LoVo (cell line): ENCODE results near the gene ANXA2R.
"Not testable (repeated sequence)": the region's sequence is repeated elsewhere in the genome, so short reads cannot be mapped to it uniquely, and the experiment has no call there.

ENCODE experiments used
- DNase-seq: peaks from one replicate; pipeline ENCODE4 v3.0.0-alpha.2; 2016; ENCODE audit warnings: low spot score

ANXA2R gene

GRCh38 chr5:43040287-43041098 is at the start of gene ANXA2R:
Gene ANXA2R (minus strand): TSS chr5:43040319. CDS start chr5:43040046, 273 bp downstream.
- DNase-seq: peak; percentile 97

GRCh38 chr5:43086118-43086908 is 46.2 kb upstream of the ANXA2R start:
- DNase-seq: not testable (repeated sequence)

- DNase-seq: no peak
Measured at GRCh38 chr5:43085453-43085852, 45.3 kb upstream of the ANXA2R start.

GRCh38 chr5:43084468-43084867 is 44.3 kb upstream of the ANXA2R start:
- not testable (repeated sequence) for DNase-seq

- not testable (repeated sequence) for DNase-seq
Measured at GRCh38 chr5:43081345-43081744, 41.2 kb upstream of the ANXA2R start.

- no peak for DNase-seq
Measured at GRCh38 chr5:43078956-43079355, 38.8 kb upstream of the ANXA2R start.

GRCh38 chr5:43077446-43078191 is 37.5 kb upstream of the ANXA2R start:
- DNase-seq: not testable (repeated sequence)

GRCh38 chr5:43075319-43076293 is 35.5 kb upstream of the ANXA2R start:
- DNase-seq: no peak

- DNase-seq: no peak
Measured at GRCh38 chr5:43074987-43075318, 34.8 kb upstream of the ANXA2R start.

- peak; percentile 25 for DNase-seq
Measured at GRCh38 chr5:43073597-43074546, 33.8 kb upstream of the ANXA2R start.

GRCh38 chr5:43069401-43069720 is 29.2 kb upstream of the ANXA2R start:
- DNase-seq: not testable (repeated sequence)

- DNase-seq: no peak
Measured at GRCh38 chr5:43068037-43068436, 27.9 kb upstream of the ANXA2R start.

GRCh38 chr5:43066799-43067741 is 27.0 kb upstream of the ANXA2R start:
- peak; percentile 90 for DNase-seq

GRCh38 chr5:43065948-43066798 is 26.1 kb upstream of the ANXA2R start:
- DNase-seq: peak; percentile 77

GRCh38 chr5:43065387-43065947 is 25.3 kb upstream of the ANXA2R start:
- peak; percentile 9 for DNase-seq

GRCh38 chr5:43063721-43064171 is 23.6 kb upstream of the ANXA2R start:
- DNase-seq: no peak

GRCh38 chr5:43061352-43062075 is 21.4 kb upstream of the ANXA2R start:
- no peak for DNase-seq
